Measurements from ENCODE around the gene AP1AR. TPM values are rescaled to one million over a fixed set of nuclear protein-coding genes. Genes with fewer than 3 reads are reported as not detected.

AP1AR gene
- total RNA-seq, 2 experiments from 2014 or later, result 3.7 to 4.8 TPM

DNA sequence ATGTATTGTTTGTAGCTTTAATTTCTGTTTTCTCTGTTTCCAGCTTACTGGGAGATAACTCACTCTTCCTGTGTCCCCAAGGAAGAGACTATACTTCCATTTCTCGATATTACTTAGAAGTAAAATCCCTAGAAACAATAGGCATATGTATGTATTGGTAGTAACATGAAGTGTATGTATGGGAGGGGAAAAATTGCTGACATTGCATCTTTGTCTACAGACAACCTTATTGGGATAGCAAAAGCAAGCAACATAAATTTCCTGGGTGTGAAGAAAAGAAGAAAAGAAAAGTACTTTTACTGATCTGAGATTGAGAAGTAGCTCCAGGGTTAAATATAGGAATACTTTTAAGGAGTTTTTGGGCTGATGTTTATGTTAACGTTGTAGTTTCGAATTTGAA, 15.4 kb downstream of the AP1AR start:
- H3K9me3 Mint-ChIP-seq, result no peaks in the 10 kb centered on the region
- no peaks in the 10 kb centered on the region for H3K4me1 ChIP-seq (ENCODE audit: insufficient read depth, low read length)
- H3K27me3 ChIP-seq (ENCODE audit: control insufficient read depth in 1 of 2, insufficient read depth in 2 of 2, low read length in 2 of 2), result no peaks in the 10 kb centered on the region
- TF ChIP-seq, protein P1, sequence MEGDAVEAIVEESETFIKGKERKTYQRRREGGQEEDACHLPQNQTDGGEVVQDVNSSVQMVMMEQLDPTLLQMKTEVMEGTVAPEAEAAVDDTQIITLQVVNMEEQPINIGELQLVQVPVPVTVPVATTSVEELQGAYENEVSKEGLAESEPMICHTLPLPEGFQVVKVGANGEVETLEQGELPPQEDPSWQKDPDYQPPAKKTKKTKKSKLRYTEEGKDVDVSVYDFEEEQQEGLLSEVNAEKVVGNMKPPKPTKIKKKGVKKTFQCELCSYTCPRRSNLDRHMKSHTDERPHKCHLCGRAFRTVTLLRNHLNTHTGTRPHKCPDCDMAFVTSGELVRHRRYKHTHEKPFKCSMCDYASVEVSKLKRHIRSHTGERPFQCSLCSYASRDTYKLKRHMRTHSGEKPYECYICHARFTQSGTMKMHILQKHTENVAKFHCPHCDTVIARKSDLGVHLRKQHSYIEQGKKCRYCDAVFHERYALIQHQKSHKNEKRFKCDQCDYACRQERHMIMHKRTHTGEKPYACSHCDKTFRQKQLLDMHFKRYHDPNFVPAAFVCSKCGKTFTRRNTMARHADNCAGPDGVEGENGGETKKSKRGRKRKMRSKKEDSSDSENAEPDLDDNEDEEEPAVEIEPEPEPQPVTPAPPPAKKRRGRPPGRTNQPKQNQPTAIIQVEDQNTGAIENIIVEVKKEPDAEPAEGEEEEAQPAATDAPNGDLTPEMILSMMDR (IDR thresholded peaks at IDR 0.05), result no peak
- H3K27ac ChIP-seq (ENCODE audit: low read depth in 1 of 2, low read length in 2 of 2), result no peak overlapping the region
- ATAC-seq (ENCODE audit: poor library complexity), result no peak
- H3K27me3 Mint-ChIP-seq, result no peaks in the 10 kb centered on the region
- no peak overlapping the region for H3K27ac Mint-ChIP-seq
- H3K36me3 Mint-ChIP-seq (ENCODE audit: low read depth), result peaks cover 10% of the 10 kb centered on the region
- no peak overlapping the region for H3K4me3 Mint-ChIP-seq
- DNase-seq, result no peak
- H3K4me1 Mint-ChIP-seq (ENCODE audit: low read depth), result peaks cover 16% of the 10 kb centered on the region
- ChIA-PET CTCF (interaction anchor here (1.1 kb wide), 1 partner anchor 8 kb away, joined by 3 read pairs; no protein-coding TSS in a partner anchor), POLR2A (interaction anchor here (1.1 kb wide), 1 partner anchor 10 kb away, joined by 3 read pairs; no protein-coding TSS in a partner anchor)
- H3K36me3 ChIP-seq (ENCODE audit: insufficient read depth, low read length), result no peaks in the 10 kb centered on the region
- no peaks in the 10 kb centered on the region for H3K9me3 ChIP-seq (ENCODE audit: control insufficient read depth in 1 of 2, insufficient read depth in 1 of 2, low read length in 2 of 2)
- no peak overlapping the region for H3K4me3 ChIP-seq (ENCODE audit: low read length)
- intact Hi-C loops (cut with DNase I, micrococcal nuclease), result no loop called here

DNA sequence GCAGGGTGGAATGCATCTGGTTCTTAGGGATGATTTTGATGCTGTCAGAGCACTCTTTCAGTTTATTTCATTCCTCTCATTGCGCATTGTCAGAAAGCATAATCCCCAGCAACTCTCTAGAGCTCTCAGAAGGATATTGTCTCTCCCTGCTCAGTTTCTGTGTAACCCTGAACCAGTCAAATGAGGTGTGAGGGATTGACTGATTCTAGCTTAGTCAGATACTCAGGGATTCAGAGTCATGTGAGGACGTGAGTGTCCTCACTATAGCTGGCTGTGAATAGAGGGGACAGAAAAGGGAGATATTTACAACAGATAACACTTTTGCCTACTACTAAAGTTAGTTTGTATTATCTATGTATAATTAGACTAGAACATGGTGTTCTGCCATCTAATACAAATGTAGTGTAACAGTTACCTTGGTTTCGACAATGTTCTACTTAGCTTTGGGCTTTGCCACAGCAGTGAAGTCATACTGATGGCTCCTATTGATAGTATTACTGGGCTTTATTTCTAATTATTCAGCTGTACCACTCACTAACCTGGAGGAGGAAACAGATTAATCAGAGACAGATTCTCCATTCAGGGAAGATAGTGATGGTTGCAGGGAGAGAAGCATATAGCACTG, 19.5 kb downstream of the AP1AR start:
- H3K36me3 ChIP-seq (ENCODE audit: insufficient read depth, low read length), result no peaks in the 10 kb centered on the region
- no peaks in the 10 kb centered on the region for H3K9me3 ChIP-seq (ENCODE audit: control insufficient read depth in 1 of 2, insufficient read depth in 1 of 2, low read length in 2 of 2)
- Mint-ChIP-seq H3K4me3 (no peak overlapping the region), H3K27me3 (no peaks in the 10 kb centered on the region), H3K9me3 (no peaks in the 10 kb centered on the region), H3K36me3 (ENCODE audit: low read depth) (peaks cover 9% of the 10 kb centered on the region), H3K4me1 (ENCODE audit: low read depth) (peaks cover 4% of the 10 kb centered on the region), H3K27ac (no peak overlapping the region)
- no peak overlapping the region for H3K4me3 ChIP-seq (ENCODE audit: low read length)
- H3K4me1 ChIP-seq (ENCODE audit: insufficient read depth, low read length), result no peaks in the 10 kb centered on the region
- H3K27me3 ChIP-seq (ENCODE audit: control insufficient read depth in 1 of 2, insufficient read depth in 2 of 2, low read length in 2 of 2), result no peaks in the 10 kb centered on the region
- TF ChIP-seq, protein P1 (IDR thresholded peaks at IDR 0.05), result no peak
- DNase-seq, result no peak
- H3K27ac ChIP-seq (ENCODE audit: low read depth in 1 of 2, low read length in 2 of 2), result no peak overlapping the region
- ChIA-PET POLR2A (interaction anchor here (1.7 kb wide), 1 partner anchor 71 kb away, joined by 3 read pairs; no protein-coding TSS in a partner anchor), CTCF (interaction anchor here (1.2 to 1.5 kb wide), 2 partner anchors 58 to 151 kb away, joined by 3 read pairs; no protein-coding TSS in a partner anchor)
- no peak for ATAC-seq (ENCODE audit: poor library complexity)
- intact Hi-C loops (cut with DNase I, micrococcal nuclease), result no loop called here

DNA sequence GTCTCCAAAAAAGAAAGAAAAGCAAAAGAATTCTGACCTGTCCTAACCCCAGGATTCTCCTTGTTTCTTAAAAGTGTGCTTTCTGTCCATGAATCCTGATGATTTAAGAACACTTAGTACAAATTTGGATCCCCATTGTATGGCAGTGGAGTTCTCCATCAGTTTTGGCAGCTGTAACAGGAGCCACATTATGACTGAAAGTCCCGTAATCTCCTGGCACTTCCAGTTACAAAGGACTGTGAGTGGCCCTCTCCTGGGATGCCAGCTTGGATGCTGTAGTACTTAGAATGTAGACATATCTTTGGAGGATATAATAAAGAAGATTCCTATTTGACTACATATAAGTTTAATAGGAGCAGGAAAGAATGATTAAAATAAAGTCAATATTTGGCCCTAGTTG, 20.6 kb downstream of the AP1AR start:
- DNase-seq (no peak), ATAC-seq (ENCODE audit: poor library complexity) (no peak)
- CTCF ChIA-PET, result no interaction called here
- Histone ChIP-seq H3K36me3 (ENCODE audit: insufficient read depth, low read length) (no peaks in the 10 kb centered on the region), H3K27ac (ENCODE audit: low read depth in 1 of 2, low read length in 2 of 2) (no peak overlapping the region), H3K4me1 (ENCODE audit: insufficient read depth, low read length) (no peaks in the 10 kb centered on the region), H3K9me3 (ENCODE audit: control insufficient read depth in 1 of 2, insufficient read depth in 1 of 2, low read length in 2 of 2) (no peaks in the 10 kb centered on the region), H3K27me3 (ENCODE audit: control insufficient read depth in 1 of 2, insufficient read depth in 2 of 2, low read length in 2 of 2) (no peaks in the 10 kb centered on the region), H3K4me3 (ENCODE audit: low read length) (no peak overlapping the region)
- H3K9me3 Mint-ChIP-seq, result no peaks in the 10 kb centered on the region
- H3K27ac Mint-ChIP-seq, result no peak overlapping the region
- H3K27me3 Mint-ChIP-seq, result no peaks in the 10 kb centered on the region
- H3K4me1 Mint-ChIP-seq (ENCODE audit: low read depth), result no peaks in the 10 kb centered on the region
- intact Hi-C loops (cut with DNase I, micrococcal nuclease), result no loop called here
- POLR2A ChIA-PET, result no interaction called here
- H3K36me3 Mint-ChIP-seq (ENCODE audit: low read depth), result peaks cover 13% of the 10 kb centered on the region
- H3K4me3 Mint-ChIP-seq, result no peak overlapping the region
- TF ChIP-seq, protein P1 (IDR thresholded peaks at IDR 0.05), result no peak

Data from CD4-positive, alpha-beta T cell (primary cell).